GM12865 (cell line): ENCODE measurements around the gene PPP1R36.
"Not testable (repeated sequence)": the region's sequence is repeated elsewhere in the genome, so short reads cannot be mapped to it uniquely, and the experiment has no call there.

Experiments used
- DNase-seq: peaks from one replicate; pipeline ENCODE4 v3.0.0; 2010; ENCODE audit warnings: low read depth
- H3K4me3 ChIP-seq: 2 replicates; pipeline ENCODE4 v1.5.1; 2011; ENCODE audit warnings: mild to moderate bottlenecking, low read depth, low read length, control low read depth
- TF ChIP-seq, protein P1 (sequence below): IDR thresholded peaks from 2 replicates; pipeline ENCODE4 v1.5.1; 2011; ENCODE audit warnings: low read length, control low read depth, low read depth, inconsistent platforms; ENCODE audit not compliant: insufficient read depth; ENCODE audit errors: missing control alignments

The PPP1R36 gene

DNA sequence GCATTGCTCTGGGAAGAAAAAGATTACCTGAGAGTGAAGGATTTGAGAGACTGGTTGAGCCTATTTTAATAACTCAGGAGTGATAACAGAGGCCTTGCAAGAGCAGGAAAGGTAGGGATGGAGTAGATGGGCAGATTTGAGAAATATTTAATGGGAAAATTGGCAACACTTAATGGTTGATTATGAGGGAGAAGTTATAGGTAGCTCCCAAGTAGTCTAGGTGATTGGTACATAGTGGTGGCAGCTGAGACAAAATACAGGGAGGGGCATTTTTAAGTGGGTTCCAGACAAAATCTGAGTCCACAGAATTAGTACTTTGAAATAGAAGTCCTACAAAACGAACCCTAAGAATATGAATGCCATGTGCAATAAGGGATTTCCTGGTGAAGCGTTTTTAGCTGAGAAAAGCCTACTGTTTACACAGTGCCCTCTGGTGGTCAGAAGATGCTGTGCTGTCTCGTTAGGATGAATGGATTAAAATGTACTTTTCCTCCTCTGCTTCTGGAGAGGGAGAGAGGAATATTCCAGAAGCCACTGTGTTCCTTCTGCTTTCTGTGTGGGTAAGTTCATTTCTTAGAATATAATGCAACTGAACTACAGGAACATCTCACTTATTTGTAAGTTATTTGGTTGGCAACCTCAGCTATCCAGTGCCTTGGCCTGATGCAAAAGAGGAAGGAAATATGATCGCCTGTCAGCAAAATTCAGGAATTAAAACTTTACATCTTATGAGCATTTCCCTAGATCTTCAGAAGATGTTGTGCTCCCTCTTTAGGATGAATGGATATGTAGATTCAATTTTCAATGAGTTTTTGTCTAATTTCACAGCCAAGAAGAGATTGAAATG, 38.7 kb upstream of the PPP1R36 start:
- TF ChIP-seq, protein P1, sequence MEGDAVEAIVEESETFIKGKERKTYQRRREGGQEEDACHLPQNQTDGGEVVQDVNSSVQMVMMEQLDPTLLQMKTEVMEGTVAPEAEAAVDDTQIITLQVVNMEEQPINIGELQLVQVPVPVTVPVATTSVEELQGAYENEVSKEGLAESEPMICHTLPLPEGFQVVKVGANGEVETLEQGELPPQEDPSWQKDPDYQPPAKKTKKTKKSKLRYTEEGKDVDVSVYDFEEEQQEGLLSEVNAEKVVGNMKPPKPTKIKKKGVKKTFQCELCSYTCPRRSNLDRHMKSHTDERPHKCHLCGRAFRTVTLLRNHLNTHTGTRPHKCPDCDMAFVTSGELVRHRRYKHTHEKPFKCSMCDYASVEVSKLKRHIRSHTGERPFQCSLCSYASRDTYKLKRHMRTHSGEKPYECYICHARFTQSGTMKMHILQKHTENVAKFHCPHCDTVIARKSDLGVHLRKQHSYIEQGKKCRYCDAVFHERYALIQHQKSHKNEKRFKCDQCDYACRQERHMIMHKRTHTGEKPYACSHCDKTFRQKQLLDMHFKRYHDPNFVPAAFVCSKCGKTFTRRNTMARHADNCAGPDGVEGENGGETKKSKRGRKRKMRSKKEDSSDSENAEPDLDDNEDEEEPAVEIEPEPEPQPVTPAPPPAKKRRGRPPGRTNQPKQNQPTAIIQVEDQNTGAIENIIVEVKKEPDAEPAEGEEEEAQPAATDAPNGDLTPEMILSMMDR, result peak; percentile 89
- DNase-seq, result peak; percentile 80
- H3K4me3 ChIP-seq, result peak overlapping the region; percentile 25

DNA sequence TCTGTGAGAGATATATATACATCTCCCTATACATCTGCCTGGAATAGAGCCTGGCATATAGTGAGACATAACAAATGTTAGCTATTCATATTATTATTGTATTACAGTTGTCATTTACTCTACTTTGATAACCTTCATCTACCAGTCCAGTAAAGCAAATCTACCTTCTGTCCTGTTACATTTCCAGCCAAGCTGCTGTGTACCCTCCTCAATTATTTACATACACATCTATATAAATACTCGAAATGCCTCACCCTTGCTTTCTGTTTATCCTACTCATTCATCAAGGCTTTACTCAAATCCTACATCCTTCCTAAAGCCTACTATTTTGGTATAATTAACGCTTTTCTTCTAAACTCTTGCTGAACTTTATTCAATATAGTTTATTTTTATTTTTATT, 36.5 kb upstream of the PPP1R36 start:
- TF ChIP-seq, protein P1, result no peak
- no peak for DNase-seq
- H3K4me3 ChIP-seq, result no peak overlapping the region

DNA sequence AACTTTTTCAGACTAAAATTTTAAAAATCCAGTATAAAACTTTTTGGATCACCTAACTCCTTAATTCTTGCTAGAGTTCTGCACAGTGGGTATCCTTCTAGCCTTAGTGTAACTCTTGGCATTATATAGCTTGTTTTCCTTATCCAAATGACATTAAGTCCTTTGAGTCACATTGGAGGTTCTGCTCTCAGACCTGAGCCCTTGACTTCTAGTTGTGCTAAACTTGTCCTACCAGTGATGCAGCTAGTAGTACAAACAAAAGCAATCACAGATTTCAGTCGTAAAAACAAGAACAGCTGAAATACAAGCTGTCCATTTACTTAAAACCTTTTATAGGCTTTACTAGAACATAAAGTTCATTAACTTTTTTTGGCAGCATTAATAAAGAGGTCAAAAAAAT, 34.7 kb upstream of the PPP1R36 start:
- DNase-seq, result no peak
- no peak overlapping the region for H3K4me3 ChIP-seq
- TF ChIP-seq, protein P1, result no peak

DNA sequence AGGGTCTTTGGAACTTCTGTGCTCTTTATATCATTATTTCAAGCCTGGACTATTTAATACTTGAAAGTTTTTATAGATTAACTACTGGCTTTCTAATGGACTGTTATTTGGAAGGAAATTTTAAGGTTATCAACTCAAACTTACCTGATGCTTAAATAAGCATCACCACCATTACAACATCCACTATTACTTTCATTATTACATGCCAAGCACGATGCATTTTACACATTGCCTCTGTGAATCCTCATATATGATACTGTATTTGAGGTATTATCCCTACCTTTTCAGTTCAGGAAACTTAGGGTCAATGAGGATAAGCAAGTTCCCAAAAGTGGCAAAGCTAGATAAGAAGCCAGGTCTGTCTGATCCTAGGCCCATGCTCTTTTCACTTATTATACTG, 32.8 kb upstream of the PPP1R36 start:
- no peak for DNase-seq
- TF ChIP-seq, protein P1, result no peak
- no peak overlapping the region for H3K4me3 ChIP-seq

DNA sequence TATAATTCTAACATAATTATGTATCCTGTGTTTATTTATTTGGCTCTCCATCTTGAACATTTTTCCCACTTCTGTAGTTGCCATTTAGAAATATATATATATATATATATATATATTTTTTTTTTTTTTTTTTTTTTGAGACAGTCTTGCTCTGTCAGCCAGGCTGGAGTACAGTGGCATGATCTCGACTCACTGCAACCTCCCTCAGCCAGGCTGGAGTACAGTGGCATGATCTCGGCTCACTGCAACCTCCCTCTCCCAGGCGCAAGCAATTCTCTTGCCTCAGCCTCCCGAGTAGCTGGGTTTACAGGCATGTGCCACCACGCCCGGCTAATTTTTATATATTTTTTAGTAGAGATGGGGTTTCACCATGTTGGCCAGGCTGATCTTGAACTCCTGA, 32.1 kb upstream of the PPP1R36 start:
- DNase-seq, H3K4me3 ChIP-seq: not testable (repeated sequence)

DNA sequence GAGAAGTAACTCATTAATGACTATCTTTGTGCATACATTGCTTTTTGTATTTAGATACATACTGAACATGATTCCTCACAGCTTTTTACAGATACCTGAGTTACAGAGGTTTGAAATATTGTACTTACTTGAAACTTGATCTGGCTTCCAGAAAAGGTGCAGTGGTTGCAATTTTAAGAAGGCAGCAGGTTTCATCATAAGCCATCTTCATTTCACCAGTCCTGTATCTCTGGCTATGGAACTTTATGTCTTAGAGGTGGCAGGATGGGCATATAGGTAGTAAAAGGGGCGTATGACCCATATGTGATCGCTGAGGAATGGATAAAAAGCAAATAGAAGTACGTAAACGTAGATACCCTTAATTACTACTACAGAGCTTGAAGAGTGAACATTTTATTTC, 31.5 kb upstream of the PPP1R36 start:
- H3K4me3 ChIP-seq, result no peak overlapping the region
- TF ChIP-seq, protein P1, result no peak
- DNase-seq, result no peak

DNA sequence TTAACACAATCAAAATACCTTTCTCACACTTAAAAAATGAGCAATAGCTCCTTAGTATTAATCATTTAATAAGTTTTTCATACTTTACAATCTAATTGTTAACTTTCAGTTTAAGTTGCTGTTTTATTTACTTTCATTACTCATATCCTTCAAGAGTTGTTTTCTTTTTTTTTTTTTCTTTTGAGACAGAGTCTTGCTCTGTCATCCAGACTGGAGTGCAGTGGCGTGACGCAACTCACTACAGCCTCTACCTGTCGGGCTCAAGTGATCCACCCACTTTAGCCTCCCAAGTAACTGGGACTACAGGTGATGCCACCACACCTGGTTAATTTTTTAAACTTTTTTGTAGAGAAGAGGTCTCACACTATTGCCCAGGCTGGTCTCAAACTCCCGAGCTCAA, 29.1 kb upstream of the PPP1R36 start:
- no peak for DNase-seq
- H3K4me3 ChIP-seq, result no peak overlapping the region
- TF ChIP-seq, protein P1, result no peak
